ENCODE data around the gene KIF5A. TPM values are rescaled to one million over a fixed set of nuclear protein-coding genes. Genes with fewer than 3 reads are reported as not detected.
A peak's percentile ranks its signal among the peaks of the same experiment; 100 is the strongest.
"Not testable (repeated sequence)": the region's sequence is repeated elsewhere in the genome, so short reads cannot be mapped to it uniquely, and the experiment has no call there.

KIF5A gene
- total RNA-seq, 3 donors from 2014 or later = 0.56 to 0.98 (median 0.68) TPM

DNA sequence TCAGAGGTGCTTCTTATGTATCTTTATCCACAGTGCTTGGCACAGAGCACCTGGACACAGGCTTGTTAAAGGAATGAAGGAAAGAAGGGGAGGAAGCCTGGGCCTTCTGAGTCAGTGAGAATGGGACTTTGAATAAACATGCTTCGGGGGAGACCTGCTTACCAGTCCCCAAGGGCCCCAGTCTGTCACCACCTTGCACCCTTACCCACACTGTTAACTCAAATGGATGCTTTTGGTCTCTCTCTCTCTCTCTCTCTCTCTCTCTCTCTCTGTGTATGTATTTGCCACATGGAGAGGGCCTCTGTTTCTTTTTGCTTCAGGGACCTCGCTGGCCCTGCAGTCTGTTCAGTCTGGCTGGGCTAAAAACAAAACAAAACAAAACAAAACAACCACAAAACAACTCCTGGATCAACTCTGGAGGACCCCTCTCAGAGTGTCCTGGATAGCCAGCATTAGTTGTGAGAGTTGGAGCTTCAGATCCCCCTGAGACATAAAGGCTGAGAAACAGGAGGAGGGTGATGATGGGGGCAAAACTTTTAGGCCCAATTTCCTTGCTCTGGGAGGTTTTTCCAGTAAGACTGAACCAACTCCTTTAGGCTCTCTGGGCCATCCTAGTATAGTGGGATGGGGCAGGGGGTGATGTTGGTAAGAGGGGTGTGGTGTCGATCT is 1.9 kb downstream of the KIF5A start:
- Mint-ChIP-seq H3K4me3 (peak overlapping the region; percentile 12), H3K27me3 (ENCODE audit: low read depth) (peaks cover 7% of the 10 kb centered on the region), H3K9me3 (no peaks in the 10 kb centered on the region), H3K36me3 (ENCODE audit: insufficient read depth) (no peaks in the 10 kb centered on the region), H3K4me1 (ENCODE audit: low read depth) (peaks cover 12% of the 10 kb centered on the region)
- DNase-seq (no peak), ATAC-seq (no peak)

DNA sequence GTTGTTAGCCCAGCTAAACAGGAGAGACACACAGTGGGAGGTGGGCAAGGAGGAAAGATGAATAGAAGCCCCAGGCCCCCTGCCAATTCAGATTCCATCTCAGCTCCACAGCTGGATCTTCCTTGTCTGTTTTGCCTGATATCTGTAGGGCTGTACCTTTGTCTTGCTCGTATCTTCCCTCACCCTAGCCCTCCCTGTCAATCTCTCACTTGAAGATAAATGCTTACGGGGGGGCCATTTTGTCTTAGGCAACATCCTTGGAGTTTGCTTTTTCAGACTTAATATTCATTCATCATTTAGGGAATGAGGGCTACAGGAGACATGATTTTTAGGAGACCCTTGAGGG is 2.4 kb downstream of the KIF5A start:
- H3K36me3 Mint-ChIP-seq (ENCODE audit: insufficient read depth) = no peaks in the 10 kb centered on the region
- H3K9me3 Mint-ChIP-seq = no peaks in the 10 kb centered on the region
- DNase-seq (no peak), ATAC-seq (no peak)
- peaks cover 9% of the 10 kb centered on the region for H3K4me1 Mint-ChIP-seq (ENCODE audit: low read depth)
- H3K27me3 Mint-ChIP-seq (ENCODE audit: low read depth) = peaks cover 7% of the 10 kb centered on the region
- H3K4me3 Mint-ChIP-seq = no peak overlapping the region

DNA sequence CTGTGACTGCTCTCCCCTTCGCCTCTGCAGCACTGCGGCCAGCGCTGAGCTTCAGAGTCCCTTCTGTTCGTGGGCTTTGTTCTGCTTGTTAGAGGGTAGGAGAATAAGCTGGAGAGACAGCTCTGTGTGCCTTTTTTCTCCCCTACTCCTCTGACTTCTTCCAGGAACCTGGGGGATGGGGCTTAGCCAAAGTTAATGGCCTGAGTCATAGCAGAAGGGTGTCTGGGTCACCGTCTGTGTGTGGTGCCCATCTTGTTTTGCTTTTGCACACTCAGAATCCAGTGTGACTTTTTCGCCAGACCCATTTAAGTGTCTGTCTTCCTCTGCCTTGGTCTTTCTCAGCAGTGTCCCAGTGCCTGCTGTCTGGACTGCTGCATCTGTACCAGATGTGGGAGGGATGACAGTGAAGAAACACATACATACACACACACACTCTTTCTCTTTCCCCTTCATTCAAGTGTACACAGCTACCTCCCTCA is 3.0 kb downstream of the KIF5A start:
- H3K4me3 Mint-ChIP-seq = no peak overlapping the region
- no peak for ATAC-seq
- no peak for DNase-seq
- no peaks in the 10 kb centered on the region for H3K36me3 Mint-ChIP-seq (ENCODE audit: insufficient read depth)
- peaks cover 7% of the 10 kb centered on the region for H3K27me3 Mint-ChIP-seq (ENCODE audit: low read depth)
- H3K4me1 Mint-ChIP-seq (ENCODE audit: low read depth) = peaks cover 7% of the 10 kb centered on the region
- no peaks in the 10 kb centered on the region for H3K9me3 Mint-ChIP-seq

DNA sequence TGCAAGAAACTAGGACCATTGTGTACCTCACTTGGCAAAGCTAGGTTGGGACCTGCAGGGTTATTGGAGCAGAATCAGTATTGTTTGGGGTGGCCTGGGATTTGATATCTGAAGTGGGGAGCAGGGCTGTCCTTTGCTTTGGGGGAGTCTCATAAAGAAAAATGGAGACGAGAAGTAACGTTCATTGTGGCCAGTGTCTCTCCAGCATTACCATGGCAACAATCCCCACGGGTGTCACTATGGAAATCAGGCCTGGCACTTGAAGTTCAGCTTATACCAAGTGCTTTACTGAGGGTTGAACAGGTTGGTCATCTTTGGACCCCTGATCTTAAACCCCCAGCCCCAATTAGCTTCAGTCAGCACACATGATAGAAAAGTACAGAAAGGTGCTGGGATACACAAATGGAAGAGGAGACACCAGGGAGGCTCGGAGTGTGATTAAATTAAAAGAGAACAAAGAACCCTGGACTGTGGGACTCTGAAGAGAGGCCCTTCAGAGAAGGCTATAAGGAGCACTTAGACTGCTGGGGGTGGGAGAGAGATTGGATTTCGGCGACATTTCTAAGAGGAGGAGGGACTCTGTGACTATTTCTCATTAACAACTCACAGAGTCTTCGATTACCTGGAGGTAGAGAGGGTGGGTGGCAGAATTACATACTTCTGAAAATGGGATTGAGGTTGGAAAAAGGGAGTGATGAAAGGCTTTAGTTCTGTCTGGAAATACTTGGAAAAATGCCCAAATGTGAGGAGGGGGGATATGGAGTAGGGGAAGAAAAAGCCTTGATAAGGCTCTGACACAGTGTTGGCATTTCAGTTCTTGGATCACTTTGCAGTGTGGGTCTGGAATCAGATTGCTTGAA is 3.7 kb downstream of the KIF5A start:
- ATAC-seq (no peak), DNase-seq (no peak)
- H3K9me3 Mint-ChIP-seq = no peaks in the 10 kb centered on the region
- H3K4me3 Mint-ChIP-seq = no peak overlapping the region
- H3K4me1 Mint-ChIP-seq (ENCODE audit: low read depth) = peaks cover 7% of the 10 kb centered on the region
- peaks cover 7% of the 10 kb centered on the region for H3K27me3 Mint-ChIP-seq (ENCODE audit: low read depth)
- H3K36me3 Mint-ChIP-seq (ENCODE audit: insufficient read depth) = no peaks in the 10 kb centered on the region

DNA sequence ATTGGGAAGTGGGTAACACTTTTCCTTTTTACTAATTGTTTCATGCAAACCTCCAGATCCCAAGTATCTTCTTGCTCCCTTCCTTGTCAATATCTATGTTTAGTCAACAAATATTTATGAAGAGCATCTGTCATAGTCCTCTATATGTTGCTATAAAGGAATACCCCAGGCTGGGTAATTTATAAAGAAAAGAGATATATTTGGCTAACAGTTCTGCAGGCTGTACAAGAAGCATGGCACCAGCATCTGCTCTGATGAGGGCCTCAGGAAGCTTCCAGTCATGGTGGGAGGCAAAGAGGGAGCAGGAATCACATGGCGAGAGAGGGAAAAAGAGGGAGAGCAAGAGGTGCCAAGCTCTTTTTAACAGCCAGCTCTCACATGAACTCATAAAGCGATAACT is 4.6 kb downstream of the KIF5A start:
- Mint-ChIP-seq H3K36me3 (ENCODE audit: insufficient read depth) (no peaks in the 10 kb centered on the region), H3K4me3 (no peak overlapping the region), H3K4me1 (ENCODE audit: low read depth) (peaks cover 5% of the 10 kb centered on the region), H3K9me3 (no peaks in the 10 kb centered on the region), H3K27me3 (ENCODE audit: low read depth) (peaks cover 7% of the 10 kb centered on the region)
- ATAC-seq (no peak), DNase-seq (no peak)

DNA sequence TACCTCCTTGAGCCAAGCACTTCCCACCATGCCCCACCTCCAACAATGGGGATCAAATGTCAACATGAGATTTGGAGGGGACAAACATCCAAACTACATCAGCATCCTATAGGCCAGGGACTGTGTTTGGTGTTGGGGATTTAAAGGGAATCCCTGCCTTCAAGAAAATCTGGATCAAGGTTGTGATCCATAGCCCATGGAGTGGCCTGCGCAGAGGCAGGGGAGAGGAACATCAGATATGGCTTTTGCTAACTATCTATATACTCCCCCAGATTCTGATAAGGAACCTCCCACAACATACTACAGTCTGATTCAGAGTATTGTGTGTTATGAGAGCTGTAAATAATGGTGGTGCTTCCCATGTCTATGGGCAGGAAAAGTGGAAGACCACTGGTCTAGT is 5.1 kb downstream of the KIF5A start:
- Mint-ChIP-seq H3K9me3 (no peaks in the 10 kb centered on the region), H3K27me3 (ENCODE audit: low read depth) (peaks cover 9% of the 10 kb centered on the region), H3K4me1 (ENCODE audit: low read depth) (peaks cover 4% of the 10 kb centered on the region), H3K4me3 (no peak overlapping the region), H3K36me3 (ENCODE audit: insufficient read depth) (no peaks in the 10 kb centered on the region)
- ATAC-seq = no peak
- DNase-seq = no peak

DNA sequence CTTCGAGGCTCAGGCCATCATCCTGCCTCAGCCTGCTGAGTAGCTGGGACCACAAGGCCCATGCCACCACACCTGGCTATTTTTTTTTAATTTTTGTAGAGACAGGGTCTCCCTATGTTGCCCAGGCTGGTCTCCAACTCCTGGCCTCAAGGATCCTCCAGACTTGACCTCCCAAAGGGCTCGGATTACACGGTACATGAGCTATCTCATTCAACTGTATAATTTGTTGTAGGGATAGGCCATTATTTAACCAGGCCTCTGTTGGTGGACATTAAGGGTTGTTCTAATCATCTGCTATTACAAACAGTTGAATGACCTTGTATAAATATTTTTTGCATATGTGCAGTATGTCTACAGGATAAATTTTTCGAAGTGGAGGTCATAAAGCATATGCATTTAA is 9.0 kb downstream of the KIF5A start:
- no peak for ATAC-seq
- H3K9me3 Mint-ChIP-seq = no peaks in the 10 kb centered on the region
- no peaks in the 10 kb centered on the region for H3K4me1 Mint-ChIP-seq (ENCODE audit: low read depth)
- no peaks in the 10 kb centered on the region for H3K36me3 Mint-ChIP-seq (ENCODE audit: insufficient read depth)
- DNase-seq = no peak
- H3K4me3 Mint-ChIP-seq = no peak overlapping the region
- peaks cover 9% of the 10 kb centered on the region for H3K27me3 Mint-ChIP-seq (ENCODE audit: low read depth)

DNA sequence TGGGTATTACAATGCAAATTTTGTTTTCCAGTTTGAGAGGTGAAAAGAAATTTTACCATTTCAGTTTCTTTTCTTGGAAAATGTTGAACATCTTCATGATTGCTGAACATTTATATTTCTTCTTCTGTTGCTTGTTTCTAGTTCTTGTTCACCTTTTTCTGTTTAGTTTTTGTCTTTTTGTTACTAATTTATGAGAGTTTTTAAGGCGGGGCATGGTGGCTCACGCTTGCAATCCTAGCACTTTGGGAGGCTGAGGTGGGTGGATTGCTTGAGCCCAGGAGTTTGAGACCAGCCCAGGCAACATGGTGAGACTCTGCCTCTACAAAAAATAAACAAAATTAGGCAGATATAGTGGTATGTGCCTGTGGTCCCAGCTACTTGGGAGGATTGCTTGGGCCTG is 10.7 kb downstream of the KIF5A start:
- ATAC-seq = no peak
- no peaks in the 10 kb centered on the region for H3K4me1 Mint-ChIP-seq (ENCODE audit: low read depth)
- peaks cover 12% of the 10 kb centered on the region for H3K27me3 Mint-ChIP-seq (ENCODE audit: low read depth)
- no peaks in the 10 kb centered on the region for H3K9me3 Mint-ChIP-seq
- H3K4me3 Mint-ChIP-seq = no peak overlapping the region
- H3K36me3 Mint-ChIP-seq (ENCODE audit: insufficient read depth) = no peaks in the 10 kb centered on the region
- no peak for DNase-seq

DNA sequence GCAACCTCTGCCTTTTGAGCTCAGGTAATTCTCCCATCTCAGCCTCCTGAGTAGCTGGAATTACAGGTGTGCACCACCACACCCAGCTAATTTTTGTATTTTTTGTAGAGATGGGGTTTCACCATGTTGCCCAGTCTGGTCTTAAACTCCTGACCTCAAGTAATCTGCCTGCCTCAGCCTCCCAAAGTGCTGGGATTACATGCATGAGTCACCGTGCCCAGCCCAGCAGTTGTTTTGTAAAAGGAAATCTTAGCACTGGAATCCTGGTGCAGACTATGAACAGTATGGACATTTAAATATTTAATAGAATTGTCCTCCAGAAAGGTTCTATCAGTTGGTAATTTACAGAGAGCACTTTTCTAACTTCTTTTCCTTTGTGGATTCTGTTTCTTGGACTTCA is 11.3 kb downstream of the KIF5A start:
- not testable (repeated sequence) for H3K36me3 Mint-ChIP-seq (ENCODE audit: insufficient read depth); ATAC-seq; H3K9me3 Mint-ChIP-seq; H3K4me3 Mint-ChIP-seq; H3K4me1 Mint-ChIP-seq (ENCODE audit: low read depth); DNase-seq
- H3K27me3 Mint-ChIP-seq (ENCODE audit: low read depth) = peaks cover 12% of the 10 kb centered on the region

DNA sequence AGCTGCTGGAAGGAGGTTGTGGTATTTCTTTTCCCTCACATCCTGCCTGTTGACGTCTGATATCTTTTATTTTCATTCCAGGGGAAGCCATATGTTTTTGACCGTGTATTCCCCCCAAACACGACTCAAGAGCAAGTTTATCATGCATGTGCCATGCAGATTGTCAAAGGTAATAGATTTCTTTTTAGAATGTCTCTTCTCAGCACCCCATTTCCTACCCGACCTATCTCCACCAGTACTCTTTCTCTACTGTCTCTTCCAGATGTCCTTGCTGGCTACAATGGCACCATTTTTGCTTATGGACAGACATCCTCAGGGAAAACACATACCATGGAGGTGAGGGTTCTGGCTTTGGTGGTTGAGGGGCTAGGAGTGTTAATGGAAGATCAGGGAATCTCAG is 13.5 kb downstream of the KIF5A start:
- ATAC-seq (no peak), DNase-seq (no peak)
- no peaks in the 10 kb centered on the region for H3K4me1 Mint-ChIP-seq (ENCODE audit: low read depth)
- H3K4me3 Mint-ChIP-seq = no peak overlapping the region
- H3K9me3 Mint-ChIP-seq = no peaks in the 10 kb centered on the region
- peaks cover 12% of the 10 kb centered on the region for H3K27me3 Mint-ChIP-seq (ENCODE audit: low read depth)
- H3K36me3 Mint-ChIP-seq (ENCODE audit: insufficient read depth) = no peaks in the 10 kb centered on the region

DNA sequence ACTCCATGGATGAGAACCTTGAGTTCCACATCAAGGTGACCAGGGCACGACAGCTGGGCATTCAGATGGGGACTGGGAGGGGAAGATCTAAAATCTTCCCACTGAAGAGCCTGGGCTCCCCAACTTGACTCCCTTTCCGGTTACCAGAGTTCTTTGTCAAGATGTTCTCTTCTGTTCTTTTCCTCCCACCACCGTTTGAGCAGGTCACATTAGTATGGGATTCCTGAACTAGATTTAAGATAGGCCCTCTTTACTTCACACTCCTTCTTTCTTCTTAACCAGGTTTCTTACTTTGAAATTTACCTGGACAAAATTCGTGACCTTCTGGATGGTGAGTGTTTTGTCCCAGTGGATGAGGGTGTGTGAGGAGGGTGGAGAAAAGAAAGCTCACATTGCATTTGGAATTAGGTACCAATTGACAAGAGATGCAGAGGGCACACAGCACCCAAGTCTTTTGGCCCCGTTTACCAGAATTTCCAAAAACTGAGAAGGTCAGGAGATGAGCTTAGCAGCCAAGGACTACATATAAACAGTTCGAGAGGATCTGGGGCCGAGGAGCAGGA is 14.4 kb downstream of the KIF5A start:
- no peaks in the 10 kb centered on the region for H3K36me3 Mint-ChIP-seq (ENCODE audit: insufficient read depth)
- H3K4me1 Mint-ChIP-seq (ENCODE audit: low read depth) = no peaks in the 10 kb centered on the region
- no peaks in the 10 kb centered on the region for H3K9me3 Mint-ChIP-seq
- DNase-seq (no peak), ATAC-seq (no peak)
- no peak overlapping the region for H3K4me3 Mint-ChIP-seq
- peaks cover 12% of the 10 kb centered on the region for H3K27me3 Mint-ChIP-seq (ENCODE audit: low read depth)

DNA sequence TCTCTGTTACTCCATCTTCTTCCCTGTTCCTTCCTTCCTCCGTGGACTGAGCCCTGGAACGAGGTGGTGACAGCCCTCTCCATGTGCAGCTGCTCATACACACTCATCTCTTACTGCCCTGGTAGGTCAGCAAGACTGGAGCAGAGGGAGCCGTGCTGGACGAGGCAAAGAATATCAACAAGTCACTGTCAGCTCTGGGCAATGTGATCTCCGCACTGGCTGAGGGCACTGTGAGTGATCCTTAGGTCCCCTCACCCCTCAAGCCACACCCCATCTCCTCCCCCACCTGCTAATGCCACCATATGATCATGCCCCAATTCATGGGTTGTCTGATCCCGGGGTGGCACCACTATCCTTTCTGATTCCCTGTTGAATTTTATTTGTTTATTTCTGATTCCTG is 19.0 kb downstream of the KIF5A start:
- Mint-ChIP-seq H3K27me3 (ENCODE audit: low read depth) (peaks cover 3% of the 10 kb centered on the region), H3K4me3 (no peak overlapping the region), H3K4me1 (ENCODE audit: low read depth) (no peaks in the 10 kb centered on the region), H3K36me3 (ENCODE audit: insufficient read depth) (no peaks in the 10 kb centered on the region), H3K9me3 (no peaks in the 10 kb centered on the region)
- DNase-seq (no peak), ATAC-seq (no peak)

DNA sequence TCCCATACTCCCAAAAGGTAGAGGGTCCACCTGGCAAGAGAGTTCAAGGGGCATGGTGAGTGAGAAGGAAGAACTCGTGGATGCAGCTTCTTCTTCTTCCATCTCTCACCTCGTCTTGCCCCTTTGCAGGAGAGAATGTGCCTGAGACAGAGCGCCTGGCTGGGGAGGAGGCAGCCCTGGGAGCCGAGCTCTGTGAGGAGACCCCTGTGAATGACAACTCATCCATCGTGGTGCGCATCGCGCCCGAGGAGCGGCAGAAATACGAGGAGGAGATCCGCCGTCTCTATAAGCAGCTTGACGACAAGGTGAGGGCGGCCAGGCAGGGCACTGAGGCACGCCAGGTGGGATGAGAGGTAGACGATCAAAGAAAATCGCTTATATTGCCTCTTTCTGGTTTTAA is 20.0 kb downstream of the KIF5A start:
- Mint-ChIP-seq H3K27me3 (ENCODE audit: low read depth) (peaks cover under 1% of the 10 kb centered on the region), H3K4me1 (ENCODE audit: low read depth) (no peaks in the 10 kb centered on the region), H3K4me3 (no peak overlapping the region), H3K36me3 (ENCODE audit: insufficient read depth) (no peaks in the 10 kb centered on the region), H3K9me3 (no peaks in the 10 kb centered on the region)
- DNase-seq = no peak
- ATAC-seq = no peak

DNA sequence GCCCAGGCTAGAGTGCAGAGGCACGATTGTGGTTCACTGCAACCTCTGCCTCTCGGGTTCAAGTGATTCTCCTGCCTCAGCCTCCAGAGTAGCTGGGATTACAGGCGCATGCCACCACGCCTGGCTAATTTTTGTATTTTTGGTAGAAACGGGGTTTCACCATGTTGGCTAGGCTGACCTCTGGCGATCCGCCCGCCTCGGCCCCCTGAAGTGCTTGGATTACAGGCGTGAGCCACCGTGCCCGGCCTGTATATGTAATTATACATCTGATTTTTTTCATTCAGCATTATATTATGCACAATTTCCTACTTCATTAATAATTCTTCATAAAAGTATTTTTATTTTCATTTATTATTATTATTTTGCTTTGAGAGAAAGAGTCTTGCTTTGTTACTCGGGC is 20.6 kb downstream of the KIF5A start:
- H3K36me3 Mint-ChIP-seq (ENCODE audit: insufficient read depth); ATAC-seq; H3K9me3 Mint-ChIP-seq; DNase-seq; H3K4me3 Mint-ChIP-seq; H3K27me3 Mint-ChIP-seq (ENCODE audit: low read depth); H3K4me1 Mint-ChIP-seq (ENCODE audit: low read depth): not testable (repeated sequence)
